Measurements from ENCODE around the gene TARS3. TPM values are rescaled to one million over a fixed set of nuclear protein-coding genes. Genes with fewer than 3 reads are reported as not detected.

TARS3 gene
- total and polyA plus RNA-seq, 11 donors, result 8.3 to 44.3 (median 32.5) TPM

DNA sequence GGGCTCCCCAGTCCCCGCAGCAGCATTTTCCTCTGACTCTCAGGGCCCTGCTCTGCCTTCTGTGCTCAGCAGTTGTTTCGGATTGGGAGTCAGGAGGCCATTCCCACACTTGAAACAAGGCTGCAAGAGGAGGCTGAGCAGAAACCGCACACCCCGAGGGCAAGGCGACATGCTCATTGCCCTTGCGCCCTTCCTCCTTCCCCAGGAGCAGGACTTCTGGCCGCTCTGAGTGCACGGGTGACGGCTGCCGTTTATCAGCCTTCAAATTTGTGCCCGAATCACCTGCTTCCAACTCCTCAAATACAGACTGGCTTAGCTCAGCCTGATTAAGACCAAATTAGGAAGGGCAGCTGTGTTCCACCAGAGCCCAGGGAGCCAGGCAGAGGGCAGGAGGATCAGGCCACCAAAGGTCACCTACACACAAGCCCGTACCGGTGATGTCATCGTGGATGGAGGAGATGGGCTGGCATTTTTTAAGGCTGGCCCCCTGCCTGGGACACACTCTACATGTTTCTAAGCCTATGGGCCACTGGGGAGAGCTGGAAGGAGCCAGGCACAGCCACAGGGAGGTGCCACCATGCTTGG, 110.2 kb downstream of the TARS3 start:
- Histone ChIP-seq H3K9me3 (no peaks in the 10 kb centered on the region), H3K27ac (peak overlapping the region in 5 of 12 donors; percentile 35 to 71 (median 67)), H3K27me3 (no peaks in the 10 kb centered on the region), H3K36me3 (no peaks in the 10 kb centered on the region), H3K4me1 (peaks cover 0 to 70% (median 41%) of the 10 kb centered on the region in 12 donors), H3K4me3 (no peak overlapping the region)
- DNase-seq, result no peak
- 77 to 86% (median 78%) methylated on average over 14 of the region's 14 CpGs for WGBS, 4 donors
- intact Hi-C loops (cut with DNase I), result no loop called here
- TF ChIP-seq POLR2A (IDR thresholded peaks at IDR 0.05) (no peak), CTCF (IDR thresholded peaks at IDR 0.05) (no peak)
- peak in 1 of 4 donors; percentile 2 for ATAC-seq

GRCh38 chr15:101613130-101614000, 110.9 kb downstream of the TARS3 start:
- ATAC-seq, result peak; percentile 24 to 62 (median 52)
- intact Hi-C loops (cut with DNase I), result no loop called here
- Histone ChIP-seq H3K36me3 (no peaks in the 10 kb centered on the region), H3K4me1 (peaks cover 0 to 63% (median 38%) of the 10 kb centered on the region in 12 donors), H3K4me3 (no peak overlapping the region), H3K27me3 (no peaks in the 10 kb centered on the region), H3K9me3 (no peaks in the 10 kb centered on the region), H3K27ac (peak overlapping the region in 6 of 12 donors; percentile 3 to 71 (median 56))
- no peak for TF ChIP-seq CTCF (IDR thresholded peaks at IDR 0.05)
- TF ChIP-seq POLR2A (IDR thresholded peaks at IDR 0.05), result no peak
- DNase-seq, result peak; percentile 83 to 96 (median 92)
- 30 to 42% (median 36%) methylated on average over 14 to 20 of the region's 20 CpGs for WGBS, 4 donors

DNA sequence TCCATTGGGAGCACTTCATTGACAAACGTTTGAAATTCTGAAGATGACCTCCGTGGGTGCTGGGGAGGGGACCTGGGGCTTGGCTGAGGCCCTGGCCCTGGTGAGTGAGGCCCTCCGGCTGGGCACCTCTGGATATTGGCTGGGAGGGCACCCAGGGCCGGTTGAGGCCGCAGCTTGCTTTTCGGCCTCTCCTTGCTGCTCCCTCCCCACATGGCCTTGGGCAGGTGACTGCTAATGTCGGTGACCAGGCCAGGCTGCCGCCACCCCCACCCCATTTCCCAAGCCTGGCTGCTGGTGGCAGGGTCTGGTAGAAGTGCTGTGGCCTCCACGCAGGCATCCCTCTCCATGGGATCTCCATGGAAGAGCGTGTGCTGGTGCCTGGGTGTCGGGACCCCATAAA, 111.6 kb downstream of the TARS3 start:
- intact Hi-C loops (cut with DNase I), result no loop called here
- DNase-seq (no peak), ATAC-seq (no peak)
- 93 to 95% (median 95%) methylated on average over 6 to 11 of the region's 11 CpGs for WGBS, 4 donors
- Histone ChIP-seq H3K4me1 (peaks cover 0 to 63% (median 35%) of the 10 kb centered on the region in 12 donors), H3K27me3 (no peaks in the 10 kb centered on the region), H3K4me3 (no peak overlapping the region), H3K36me3 (no peaks in the 10 kb centered on the region), H3K9me3 (no peaks in the 10 kb centered on the region), H3K27ac (peak overlapping the region in 4 of 12 donors; percentile 3 to 71 (median 69))
- TF ChIP-seq CTCF (IDR thresholded peaks at IDR 0.05), result no peak
- no peak for TF ChIP-seq POLR2A (IDR thresholded peaks at IDR 0.05)

DNA sequence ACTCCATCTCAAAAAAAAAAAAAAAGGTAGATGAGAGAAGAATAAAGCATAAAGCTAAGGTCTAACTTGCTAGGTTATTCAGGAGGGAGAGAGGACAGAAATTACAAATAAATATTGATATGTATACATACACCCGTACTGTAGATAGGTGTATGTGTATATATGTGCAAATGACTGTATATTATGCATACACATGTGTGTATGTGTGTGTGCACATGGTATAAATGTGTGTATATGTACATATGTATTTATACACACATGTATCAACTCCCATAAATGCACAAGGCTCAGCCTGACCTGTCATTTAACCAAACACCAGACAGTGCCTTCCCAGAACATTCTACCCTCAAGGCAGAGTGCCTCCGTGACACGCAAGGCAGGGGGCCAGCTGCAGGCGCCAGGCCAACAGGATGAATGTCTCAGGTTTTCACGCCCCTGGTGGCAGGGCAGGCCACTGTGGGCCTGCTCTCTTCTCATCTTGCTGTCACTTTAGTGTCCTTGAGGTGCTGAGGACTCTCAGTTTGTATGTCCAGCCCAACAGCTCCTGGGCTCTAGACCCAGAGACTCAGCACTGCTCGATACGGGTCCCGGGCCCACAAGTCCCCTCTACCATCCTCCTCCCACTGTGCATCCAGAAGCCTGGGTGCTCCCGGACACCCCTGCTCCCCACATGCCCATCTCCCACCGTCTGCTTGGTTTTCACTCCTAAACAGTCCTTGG, 112.5 kb downstream of the TARS3 start:
- DNase-seq (no peak), ATAC-seq (no peak)
- peaks cover 0 to 61% (median 33%) of the 10 kb centered on the region in 12 donors for H3K4me1 ChIP-seq
- no peaks in the 10 kb centered on the region for H3K27me3 ChIP-seq
- no peak overlapping the region for H3K4me3 ChIP-seq
- H3K36me3 ChIP-seq, result no peaks in the 10 kb centered on the region
- 82 to 95% (median 88%) methylated on average over 10 of the region's 10 CpGs for WGBS, 4 donors
- TF ChIP-seq CTCF (IDR thresholded peaks at IDR 0.05), result no peak
- intact Hi-C loops (cut with DNase I), result no loop called here
- no peaks in the 10 kb centered on the region for H3K9me3 ChIP-seq
- H3K27ac ChIP-seq, result peak overlapping the region in 1 of 12 donors; percentile 7

Data from heart left ventricle (tissue), 16 donors.